ENCODE results near the gene LETMD1.
"Not testable (repeated sequence)": the region's sequence is repeated elsewhere in the genome, so short reads cannot be mapped to it uniquely, and the experiment has no call there.

Gene LETMD1, protein sequence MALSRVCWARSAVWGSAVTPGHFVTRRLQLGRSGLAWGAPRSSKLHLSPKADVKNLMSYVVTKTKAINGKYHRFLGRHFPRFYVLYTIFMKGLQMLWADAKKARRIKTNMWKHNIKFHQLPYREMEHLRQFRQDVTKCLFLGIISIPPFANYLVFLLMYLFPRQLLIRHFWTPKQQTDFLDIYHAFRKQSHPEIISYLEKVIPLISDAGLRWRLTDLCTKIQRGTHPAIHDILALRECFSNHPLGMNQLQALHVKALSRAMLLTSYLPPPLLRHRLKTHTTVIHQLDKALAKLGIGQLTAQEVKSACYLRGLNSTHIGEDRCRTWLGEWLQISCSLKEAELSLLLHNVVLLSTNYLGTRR

DNA sequence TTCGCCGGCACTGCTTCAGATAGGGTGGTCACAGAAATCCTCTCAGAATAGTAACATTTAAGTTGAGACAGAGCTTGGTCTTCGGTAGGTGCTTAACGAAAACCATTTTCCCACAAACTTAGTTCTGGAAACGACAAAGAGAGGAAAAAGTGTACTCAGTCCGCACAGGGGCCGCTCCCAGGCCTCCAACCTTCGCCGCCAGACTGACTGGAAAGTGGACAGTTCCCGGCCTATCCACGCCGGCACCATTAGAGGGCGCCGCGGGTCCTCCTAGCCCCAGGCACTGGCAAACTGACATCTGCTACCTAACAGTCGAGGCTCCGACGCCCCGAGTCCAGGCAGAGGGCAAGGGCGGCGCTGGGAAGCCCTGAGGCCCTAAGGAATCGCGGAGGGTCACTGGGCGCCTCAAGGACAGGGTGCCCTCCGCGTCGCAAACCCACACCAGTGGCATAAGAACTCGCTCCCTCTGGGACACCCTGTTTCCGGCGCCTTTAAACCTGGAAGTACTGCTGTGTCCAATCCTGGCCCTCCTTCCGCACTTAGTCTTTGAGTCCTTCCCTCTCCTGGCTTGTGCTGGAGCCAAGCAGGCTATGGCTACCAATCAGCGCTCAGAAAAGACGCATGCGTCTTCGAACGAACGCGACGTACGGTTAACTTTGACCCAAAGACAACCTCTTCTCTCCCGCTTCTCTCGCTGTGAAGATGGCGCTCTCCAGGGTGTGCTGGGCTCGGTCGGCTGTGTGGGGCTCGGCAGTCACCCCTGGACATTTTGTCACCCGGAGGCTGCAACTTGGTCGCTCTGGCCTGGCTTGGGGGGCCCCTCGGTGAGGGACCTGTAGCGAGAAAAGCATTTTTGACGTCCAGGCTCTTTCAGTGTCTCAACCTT lies at the start of gene LETMD1:
TSS of gene LETMD1 (plus strand) at position 673 of the 886 bp plus-strand sequence. CDS start at position 703, 30 bp downstream.
- peak; percentile 70 to 79 for DNase-seq (ENCODE audit: low read depth in 2 of 2, low spot score in 1 of 2)

DNA sequence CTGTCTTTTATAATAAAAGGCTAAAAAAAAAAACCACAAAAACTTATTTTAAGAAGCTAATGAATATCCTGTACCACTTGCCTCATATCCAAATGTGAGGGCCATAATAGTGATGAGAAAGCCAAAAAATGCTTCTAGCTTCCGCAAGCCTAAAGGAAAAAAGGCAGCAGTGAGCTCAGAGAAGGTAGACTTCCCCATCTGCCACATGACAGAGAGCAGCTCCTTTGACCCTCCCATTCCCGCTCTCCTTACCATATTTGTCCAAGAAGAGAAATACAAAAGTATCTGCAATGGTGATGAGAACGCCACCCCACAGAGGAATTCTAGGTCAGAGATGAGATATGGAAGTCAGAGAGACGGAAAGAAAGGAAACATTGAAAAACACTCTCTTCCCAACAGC lies 49.0 kb upstream of the LETMD1 start:
- DNase-seq (ENCODE audit: low read depth in 2 of 2, low spot score in 1 of 2) = no peak

DNA sequence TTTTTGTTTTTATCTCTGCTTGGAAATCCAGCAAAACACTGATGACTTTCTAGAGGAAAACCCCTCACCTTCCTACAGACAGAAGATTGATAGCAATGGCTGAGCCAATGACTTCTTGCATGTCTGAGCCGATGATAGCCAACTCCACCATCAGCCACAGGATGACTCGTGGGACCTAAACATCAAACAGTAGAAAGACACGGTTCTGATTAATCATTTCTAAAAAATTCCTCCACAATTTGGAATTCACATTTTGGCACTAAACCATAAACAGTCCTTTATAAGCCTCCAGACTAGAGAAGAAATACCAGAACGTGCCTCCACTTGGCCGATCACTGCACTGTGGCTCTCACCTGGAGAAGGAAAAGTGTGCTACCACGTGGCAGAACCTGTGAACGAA lies 47.9 kb upstream of the LETMD1 start:
- no peak for DNase-seq (ENCODE audit: low read depth in 2 of 2, low spot score in 1 of 2)

DNA sequence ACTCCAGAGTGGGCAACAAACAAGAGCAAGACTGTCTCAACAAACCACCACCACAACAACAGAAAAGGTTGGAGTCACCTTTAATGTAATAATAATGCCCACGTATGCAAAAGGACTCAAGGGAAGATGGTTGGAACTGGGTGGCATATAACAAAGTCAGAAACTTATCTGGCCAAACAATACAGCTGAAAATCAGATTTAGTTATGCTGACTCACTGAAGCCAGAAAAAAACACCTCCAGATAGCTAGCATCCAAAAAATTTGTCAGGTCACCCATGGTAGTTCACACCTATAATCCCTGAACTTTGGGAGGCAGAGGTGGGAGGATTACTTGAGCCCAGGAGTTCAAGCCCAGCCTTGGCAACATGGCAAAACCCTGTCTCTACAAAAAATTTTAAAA lies 46.3 kb upstream of the LETMD1 start:
- DNase-seq (ENCODE audit: low read depth in 2 of 2, low spot score in 1 of 2) = no peak

DNA sequence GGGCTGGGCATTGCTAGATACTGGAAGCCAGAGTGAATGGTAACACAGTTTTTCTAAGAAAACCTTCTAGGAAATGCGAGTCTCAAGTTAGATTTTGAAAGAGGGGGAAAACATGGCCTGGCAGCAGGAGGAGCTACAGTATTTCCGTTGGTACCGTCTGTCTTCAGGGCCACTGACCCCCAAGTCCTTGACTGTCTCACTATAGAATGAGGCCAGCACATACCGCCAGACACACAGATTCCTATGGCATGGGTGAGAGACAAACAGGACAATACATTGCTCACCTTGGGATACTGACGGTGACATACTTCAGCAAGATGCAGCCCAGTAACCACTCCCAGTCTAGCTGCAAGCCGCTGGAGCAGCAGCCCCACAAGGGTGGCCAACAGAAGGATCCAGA lies 43.6 kb upstream of the LETMD1 start:
- DNase-seq (ENCODE audit: low read depth in 2 of 2, low spot score in 1 of 2) = no peak

DNA sequence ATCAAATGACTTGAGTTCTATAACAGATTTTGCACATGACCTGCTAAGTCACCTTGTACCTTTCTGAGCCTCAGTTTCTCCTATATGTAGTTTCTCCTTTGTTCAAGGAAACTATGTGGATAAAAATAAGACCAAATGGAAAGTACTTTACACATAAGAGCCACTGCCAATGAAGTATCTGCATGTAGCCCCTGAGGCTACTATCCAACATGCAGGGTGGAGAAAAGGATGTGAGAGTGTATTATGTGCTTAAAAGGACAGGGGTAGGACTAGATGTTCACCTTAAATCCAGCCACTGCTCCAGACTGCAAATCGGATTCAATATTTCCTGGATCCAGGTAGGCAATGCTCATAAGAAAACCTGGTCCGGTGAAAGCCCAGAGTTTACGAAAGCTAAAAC lies 43.1 kb upstream of the LETMD1 start:
- no peak for DNase-seq (ENCODE audit: low read depth in 2 of 2, low spot score in 1 of 2)

DNA sequence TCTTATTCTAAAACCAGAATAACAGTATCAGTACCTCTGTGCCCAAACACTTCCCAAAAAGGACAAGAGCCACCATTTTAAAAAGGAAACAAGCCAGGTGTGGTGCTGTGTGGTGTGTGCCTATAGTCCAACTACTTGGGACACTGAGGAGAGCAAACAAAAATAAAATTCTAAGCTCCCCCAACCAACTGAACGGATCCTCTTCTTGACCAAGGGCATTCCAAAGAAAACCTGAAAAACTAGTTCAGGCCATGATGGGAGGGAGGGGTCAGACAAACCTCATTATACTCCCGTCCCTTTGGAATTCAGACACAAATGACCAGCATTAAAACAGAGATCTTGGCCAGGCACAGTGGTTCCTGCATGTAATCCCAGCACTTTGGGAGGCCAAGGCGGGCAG lies 42.5 kb upstream of the LETMD1 start:
- no peak for DNase-seq (ENCODE audit: low read depth in 2 of 2, low spot score in 1 of 2)

DNA sequence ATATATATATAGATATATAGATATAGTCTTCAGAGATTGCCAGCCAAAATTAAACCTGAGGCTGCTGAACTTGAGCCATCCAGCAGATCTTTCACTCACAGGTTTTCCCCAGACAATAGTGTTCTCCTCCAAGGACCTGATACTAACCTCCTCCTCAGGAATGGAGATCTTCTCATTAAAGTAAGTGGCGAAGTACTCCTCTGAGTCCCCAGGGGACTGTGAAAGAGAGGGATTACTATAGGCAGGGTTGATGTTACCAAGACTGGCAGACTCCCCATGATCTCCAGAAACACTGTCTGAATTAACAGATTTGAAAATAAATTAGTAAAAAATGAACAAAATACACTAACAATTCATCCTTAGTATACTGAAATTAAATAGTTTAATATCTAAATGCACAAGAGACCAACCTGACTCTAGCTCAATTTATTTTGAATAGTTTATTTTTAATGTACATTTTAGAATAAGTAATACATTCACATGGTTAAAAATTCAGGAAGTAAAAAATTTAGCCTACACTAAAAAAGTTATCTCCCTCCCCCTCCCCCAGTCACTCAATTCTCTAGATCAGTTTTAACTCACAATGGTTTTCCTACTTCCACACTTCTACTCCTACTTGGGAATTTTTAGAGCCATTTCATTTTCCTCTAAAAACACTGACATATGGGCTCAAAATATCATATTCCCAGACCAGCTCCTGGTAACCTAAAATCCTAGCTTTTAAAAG lies 39.6 kb upstream of the LETMD1 start:
- DNase-seq (ENCODE audit: low read depth in 2 of 2, low spot score in 1 of 2) = no peak

DNA sequence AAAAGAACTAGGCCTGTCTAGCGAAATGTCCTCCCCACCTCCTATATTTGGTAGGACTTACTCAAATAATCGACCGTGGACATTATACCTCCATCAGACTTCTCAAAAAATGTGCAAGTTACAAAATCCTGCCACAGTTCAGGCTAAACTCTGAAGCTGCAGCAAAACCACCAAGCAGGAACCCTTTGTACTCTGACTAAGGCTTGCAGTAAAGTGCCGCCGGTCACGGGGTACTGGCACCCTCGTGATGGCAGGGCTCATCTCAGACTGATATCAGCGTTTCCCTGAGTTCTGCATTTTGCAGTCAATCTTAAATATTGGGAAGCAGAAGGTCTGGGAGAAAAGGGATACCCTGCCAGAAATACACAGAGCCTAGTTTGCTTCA lies 39.1 kb upstream of the LETMD1 start:
- DNase-seq (ENCODE audit: low read depth in 2 of 2, low spot score in 1 of 2) = peak in 1 of 2 donors; percentile 34

DNA sequence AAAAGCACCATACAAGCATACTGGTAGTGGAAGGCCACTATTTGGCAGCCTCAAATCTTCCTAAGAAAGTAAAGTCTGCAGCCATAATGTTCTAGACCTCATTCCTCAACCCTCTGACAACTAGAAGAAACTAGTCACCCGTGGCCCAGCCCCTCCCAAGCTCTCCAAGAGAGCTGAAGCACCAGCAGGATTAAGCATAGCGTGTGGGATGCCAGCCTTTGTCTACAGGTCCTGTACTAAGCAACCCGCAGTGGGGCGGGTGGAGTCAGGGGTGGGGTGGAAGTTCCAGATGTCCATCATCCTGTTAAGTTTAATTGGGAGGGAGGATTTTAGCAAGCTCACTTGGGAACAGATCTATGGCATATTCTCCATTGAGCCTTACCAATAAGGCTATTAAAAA lies 36.2 kb upstream of the LETMD1 start:
- no peak for DNase-seq (ENCODE audit: low read depth in 2 of 2, low spot score in 1 of 2)

DNA sequence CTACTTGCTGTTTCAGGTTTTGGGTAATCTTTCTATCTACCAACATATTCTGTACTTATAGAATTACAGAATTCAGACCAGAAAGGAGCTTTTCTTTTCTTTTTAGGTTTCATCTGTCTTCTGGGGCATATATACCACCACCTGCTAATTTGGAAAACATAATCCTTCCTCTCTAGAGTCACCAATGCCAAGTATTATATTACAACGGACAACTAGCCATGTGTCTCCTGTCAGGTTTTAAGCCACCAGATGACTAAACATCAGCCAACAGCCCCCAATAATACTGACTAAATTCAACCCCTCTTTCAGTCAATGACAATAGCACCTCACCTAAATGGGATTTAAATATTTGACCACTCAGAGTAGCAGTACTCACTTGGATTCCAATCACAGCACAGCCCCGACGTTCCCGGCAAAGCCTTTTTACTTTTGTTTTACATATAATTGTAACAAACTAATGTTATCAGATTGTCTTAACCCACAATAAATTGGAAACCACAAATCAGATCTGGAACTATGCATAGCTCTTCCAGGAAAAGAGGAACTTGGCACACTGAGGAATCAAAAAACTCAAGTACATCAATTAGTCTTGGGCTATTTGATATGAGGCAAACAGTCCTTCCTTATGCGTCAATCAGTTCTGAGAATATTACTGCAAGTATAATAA lies 35.4 kb upstream of the LETMD1 start:
- DNase-seq (ENCODE audit: low read depth in 2 of 2, low spot score in 1 of 2) = no peak

DNA sequence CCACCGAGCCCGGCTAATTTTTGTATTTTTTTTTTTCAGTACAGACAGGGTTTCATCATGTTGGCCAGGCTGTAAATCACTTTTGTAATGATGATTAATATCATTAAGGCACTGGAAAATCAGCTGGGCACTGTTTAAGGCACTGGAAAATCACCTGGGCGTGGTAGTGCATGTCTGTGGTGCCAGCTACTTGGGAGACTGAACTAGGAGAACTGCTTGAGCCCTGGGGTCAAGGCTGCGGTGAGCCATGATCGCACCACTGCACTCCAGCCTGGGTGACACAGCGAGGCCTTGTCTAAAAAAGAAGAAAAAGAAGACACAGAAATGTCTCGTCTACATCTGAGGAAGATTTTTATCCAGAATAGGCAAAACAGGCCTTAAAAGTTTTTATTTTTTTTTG lies 34.7 kb upstream of the LETMD1 start:
- DNase-seq (ENCODE audit: low read depth in 2 of 2, low spot score in 1 of 2) = no peak

DNA sequence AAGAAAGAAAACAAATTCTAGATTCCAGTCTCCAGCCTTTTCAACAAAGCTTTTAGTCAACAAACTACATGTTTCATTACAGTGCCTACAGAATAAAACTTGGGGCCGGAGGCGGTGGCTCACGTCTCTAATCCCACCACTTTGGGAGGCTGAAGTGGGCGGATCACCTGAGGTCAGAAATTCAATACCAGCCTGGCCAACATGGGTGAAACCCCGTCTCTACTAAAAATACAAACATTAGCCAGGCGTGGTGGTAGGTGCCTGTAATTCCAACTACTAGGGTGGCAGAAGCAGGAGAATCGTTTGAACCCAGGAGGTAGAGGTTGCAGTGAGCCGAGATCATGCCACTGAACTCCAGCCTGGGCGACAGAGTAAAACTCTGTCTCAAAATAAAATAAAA lies 33.7 kb upstream of the LETMD1 start:
- not testable (repeated sequence) for DNase-seq (ENCODE audit: low read depth in 2 of 2, low spot score in 1 of 2)

DNA sequence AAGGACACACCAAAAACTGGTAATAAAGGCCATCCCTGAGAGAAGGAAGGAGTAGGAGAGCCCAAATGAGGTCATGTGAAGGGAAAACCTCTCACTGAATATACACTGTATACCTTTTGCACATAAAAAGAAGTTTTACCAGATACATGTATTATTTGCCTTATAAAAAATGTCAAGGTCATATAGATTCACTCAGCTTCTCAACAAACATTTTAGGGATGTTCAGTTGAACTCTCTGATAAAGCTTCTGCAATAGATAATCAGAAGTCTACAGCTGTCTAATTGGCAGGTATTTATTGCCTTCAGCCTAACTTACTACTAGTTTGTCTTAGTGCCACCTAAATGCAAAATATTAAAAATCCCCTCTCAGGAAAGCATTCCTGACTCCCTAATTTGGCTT lies 30.7 kb upstream of the LETMD1 start:
- DNase-seq (ENCODE audit: low read depth in 2 of 2, low spot score in 1 of 2) = no peak

DNA sequence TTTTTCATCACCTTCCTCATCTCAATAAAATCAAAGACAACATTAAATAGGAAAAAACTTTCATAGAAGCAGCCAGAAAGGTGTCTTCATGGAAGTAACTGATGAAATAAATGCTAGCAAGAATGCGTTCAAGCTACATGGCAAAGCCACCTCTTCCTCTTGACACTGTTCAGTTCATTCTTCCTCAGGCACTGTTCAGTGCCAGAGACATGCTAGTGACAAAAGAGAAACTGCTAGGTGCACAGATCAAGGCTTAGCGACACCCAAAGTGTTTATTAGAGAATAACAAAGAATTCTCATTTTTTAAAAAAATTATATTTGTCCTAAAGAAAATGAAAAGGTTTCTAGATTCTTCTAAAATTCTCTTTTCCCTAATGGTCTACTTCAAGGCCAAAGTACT lies 29.2 kb upstream of the LETMD1 start:
- no peak for DNase-seq (ENCODE audit: low read depth in 2 of 2, low spot score in 1 of 2)

DNA sequence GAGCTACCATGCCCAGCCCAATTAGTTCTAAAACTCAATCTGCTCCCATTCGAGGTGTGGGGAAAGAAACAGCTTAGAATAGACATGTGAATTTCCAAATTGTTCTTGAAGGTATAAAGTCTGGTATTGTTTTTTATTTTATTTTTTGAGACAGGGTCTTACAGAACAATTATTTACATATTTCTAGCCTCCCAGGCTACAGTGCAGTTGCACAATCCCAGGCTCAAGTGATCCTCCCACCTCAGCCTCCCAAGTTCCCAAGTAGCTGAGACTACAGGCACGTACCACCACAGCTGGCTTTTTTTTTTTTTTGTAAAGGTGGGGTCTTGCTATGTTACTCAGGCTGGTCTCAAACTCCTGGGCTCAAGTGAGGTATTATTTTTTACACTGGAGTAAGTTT lies 28.2 kb upstream of the LETMD1 start:
- DNase-seq (ENCODE audit: low read depth in 2 of 2, low spot score in 1 of 2) = no peak

DNA sequence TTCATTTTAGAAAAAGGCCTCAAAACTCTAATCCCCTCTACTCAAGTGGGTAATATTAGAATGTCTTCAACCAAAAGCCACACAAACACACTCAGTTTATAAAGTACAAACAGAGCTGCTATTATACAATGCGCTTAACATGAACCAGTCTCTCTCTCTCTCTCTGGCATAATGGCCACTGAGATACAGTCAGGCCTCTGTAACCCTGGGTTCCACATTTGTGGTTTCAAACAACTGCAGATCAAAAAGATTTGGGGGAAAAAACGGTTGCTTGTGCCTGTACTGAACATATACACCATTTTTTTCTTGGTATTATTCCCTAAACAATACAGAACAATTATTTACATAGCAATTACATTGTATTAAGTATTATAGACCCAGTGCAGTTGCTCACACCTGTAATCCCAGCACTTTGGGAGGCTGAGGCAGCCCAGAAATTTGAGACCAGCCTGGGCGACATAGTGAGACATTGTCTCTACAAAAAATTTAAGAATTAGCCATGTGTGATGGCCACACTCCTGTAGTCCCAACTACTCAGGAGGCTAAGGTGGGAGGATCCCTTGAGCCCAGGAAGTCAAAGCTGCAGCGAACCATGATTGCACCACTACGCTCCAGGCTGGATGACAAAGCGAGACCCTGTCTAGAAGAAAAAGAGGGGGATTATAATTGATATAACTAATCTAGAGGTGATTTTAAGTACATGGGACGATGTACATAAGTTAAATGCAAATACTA lies 27.5 kb upstream of the LETMD1 start:
- no peak for DNase-seq (ENCODE audit: low read depth in 2 of 2, low spot score in 1 of 2)

DNA sequence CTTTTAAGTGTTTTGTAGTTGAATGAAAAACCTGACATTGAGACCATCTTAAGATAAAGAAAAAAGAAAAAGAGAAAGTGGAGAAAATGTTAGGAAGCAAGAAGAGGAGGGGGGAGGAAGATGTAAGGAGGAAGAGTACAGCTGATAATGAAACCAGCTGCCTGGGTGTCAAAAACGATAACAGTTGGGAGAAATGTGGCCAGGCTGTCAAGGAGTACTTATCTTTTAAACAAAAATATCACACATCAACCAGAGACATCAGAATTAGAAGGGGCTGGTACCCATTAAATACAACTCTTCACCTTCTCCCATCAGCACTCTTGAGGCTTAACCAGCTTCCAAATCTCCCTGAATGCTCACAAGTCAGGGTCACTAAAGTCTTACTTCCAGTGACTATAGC lies 26.4 kb upstream of the LETMD1 start:
- no peak for DNase-seq (ENCODE audit: low read depth in 2 of 2, low spot score in 1 of 2)

DNA sequence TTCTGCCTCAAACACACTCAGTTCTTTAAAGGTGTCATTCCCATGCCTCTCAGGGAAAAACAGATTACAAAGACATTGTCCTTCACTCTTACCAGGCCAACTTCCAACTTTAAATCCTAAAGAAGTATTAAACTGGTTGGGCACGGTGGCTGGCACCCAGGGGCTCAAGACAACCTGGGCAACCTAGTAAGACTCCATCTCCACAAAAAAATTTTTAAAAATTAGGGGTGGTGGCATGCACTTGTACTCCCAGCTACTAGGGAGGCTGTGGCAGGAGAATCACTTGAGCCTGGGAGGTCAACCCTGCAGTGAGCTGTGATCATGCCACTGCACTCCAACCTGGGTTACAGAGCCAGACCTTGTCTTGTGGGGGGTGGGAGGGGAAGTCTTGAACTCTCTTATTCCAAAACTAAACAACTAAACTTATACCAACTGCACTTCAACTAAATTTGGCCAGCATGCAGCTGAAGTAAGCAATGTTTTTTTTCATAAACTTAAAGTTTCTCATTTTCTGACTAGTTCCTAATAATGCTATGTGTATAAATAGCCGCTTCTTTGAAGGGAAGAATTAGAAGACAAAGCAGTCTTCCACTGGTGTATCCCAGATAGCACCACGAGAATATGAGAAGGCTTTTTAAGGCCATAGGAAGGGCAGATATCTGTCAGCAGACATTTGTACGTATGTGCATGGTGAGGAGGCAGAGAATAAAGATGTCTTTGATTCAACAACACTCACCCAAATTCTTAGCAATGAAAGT lies 24.3 kb upstream of the LETMD1 start:
- no peak for DNase-seq (ENCODE audit: low read depth in 2 of 2, low spot score in 1 of 2)

DNA sequence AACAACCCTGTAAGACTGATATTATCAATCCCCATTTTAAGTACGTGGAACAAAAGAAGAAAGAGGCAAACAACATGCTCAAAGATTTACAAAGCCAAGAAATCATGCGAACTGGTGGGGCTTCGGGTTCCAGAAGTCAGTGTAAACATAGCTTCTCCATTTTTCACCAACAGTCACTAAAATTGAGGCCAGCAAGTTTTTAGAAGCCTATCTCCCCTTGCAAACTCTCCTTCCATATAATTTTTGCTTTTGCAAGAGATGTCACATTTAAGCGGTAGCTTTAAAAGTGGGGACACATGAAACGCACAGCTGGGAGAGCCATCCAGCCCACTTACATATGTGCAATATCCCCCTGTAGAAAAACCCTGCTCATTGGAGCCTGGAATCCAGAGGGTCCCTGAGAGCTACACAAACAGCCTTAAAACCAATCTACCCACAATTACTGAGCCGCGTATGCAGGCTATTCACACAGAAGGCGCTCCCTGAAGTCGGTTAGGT lies 22.7 kb upstream of the LETMD1 start:
- no peak for DNase-seq (ENCODE audit: low read depth in 2 of 2, low spot score in 1 of 2)
